ENCODE measurements around the gene TBCCD1.

TBCCD1 gene

DNA sequence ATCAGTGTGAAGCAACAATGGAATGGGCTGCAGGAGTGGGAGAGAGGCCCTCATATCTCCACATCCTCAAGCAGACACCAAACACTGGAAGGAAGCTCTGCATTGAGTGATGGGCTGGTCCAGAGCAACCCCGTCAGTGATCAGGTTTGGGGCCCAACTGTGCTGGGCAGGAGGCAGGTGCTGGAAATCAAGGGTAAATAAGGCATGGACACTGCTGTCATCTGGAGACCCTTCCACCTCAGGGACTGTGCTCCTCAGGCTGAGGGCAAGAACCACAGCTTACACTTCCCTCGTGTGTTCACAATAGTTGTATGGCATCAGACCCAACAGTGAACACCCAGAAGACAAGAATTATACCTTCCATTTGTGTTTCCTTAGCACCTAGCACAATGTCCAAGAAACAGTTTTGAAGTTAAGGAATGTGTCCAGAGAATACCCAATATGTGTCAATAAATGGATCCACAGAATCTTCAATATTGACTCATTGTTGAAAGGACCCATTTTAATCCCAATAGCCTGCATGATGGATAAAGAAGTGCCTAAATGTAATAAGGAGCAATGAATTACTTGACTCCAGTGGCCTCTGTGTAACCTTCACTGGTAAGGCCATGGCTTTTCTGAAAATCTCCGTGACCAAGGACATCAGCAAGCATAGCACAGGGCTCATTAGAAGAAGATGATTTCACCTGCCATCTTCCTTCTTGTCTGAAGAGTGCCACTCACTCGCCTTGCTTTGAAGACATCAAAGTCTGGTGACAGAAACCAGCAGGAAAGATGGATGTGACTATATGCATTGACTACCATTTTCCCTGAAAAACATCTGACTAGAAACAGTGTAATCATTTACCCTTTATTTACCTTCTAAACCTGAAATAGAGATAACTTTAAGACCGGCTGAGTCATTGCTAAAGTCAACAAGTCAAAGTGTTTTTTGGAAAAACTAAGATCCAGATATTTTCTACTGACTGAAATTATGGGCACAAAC lies 38.7 kb upstream of the TBCCD1 start:
- DNase-seq: no peak
- in situ Hi-C loops (cut with HindIII; ENCODE audit: low pct_ligation_motif_present, low sequenced_read_pairs): loop anchor here (25.0 kb wide), 1 partner anchor 206 kb away; the partner anchor contains the start of gene RFC4
- H3K27ac ChIP-seq: no peak overlapping the region
- no peaks in the 10 kb centered on the region for H3K36me3 ChIP-seq (replicated peaks)
- TF ChIP-seq, protein P1, sequence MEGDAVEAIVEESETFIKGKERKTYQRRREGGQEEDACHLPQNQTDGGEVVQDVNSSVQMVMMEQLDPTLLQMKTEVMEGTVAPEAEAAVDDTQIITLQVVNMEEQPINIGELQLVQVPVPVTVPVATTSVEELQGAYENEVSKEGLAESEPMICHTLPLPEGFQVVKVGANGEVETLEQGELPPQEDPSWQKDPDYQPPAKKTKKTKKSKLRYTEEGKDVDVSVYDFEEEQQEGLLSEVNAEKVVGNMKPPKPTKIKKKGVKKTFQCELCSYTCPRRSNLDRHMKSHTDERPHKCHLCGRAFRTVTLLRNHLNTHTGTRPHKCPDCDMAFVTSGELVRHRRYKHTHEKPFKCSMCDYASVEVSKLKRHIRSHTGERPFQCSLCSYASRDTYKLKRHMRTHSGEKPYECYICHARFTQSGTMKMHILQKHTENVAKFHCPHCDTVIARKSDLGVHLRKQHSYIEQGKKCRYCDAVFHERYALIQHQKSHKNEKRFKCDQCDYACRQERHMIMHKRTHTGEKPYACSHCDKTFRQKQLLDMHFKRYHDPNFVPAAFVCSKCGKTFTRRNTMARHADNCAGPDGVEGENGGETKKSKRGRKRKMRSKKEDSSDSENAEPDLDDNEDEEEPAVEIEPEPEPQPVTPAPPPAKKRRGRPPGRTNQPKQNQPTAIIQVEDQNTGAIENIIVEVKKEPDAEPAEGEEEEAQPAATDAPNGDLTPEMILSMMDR (IDR thresholded peaks at IDR 0.05; ENCODE audit: low read depth, low read length, missing control alignments): no peak
- no peak overlapping the region for H3K4me3 ChIP-seq (ENCODE audit: low read depth, low read length)
- no peaks in the 10 kb centered on the region for H3K27me3 ChIP-seq (replicated peaks)

DNA sequence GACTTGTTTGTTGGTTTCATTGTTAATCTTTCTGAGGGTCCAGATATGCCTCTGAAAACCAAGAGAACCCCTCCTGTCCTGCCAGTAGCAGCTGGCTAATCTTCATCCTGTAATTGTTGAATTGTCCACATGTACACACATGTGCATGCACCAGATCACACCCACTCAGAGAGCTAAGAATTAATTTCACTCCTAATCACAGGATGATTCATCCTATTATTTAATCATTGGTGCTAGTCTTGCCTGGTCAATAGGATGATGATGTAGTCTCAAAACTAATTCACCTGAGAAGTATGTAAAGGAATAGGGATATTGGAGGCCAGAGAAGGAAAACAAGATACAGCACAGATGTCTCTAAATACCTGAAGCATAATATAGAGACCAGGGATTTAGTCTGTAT lies 37.9 kb upstream of the TBCCD1 start:
- no peaks in the 10 kb centered on the region for H3K36me3 ChIP-seq (replicated peaks)
- no peak overlapping the region for H3K27ac ChIP-seq
- H3K4me3 ChIP-seq (ENCODE audit: low read depth, low read length): no peak overlapping the region
- in situ Hi-C loops (cut with HindIII; ENCODE audit: low pct_ligation_motif_present, low sequenced_read_pairs): loop anchor here (25.0 kb wide), 1 partner anchor 207 kb away; the partner anchor contains the start of gene RFC4
- H3K27me3 ChIP-seq (replicated peaks): no peaks in the 10 kb centered on the region
- no peak for DNase-seq
- TF ChIP-seq, protein P1 (IDR thresholded peaks at IDR 0.05; ENCODE audit: low read depth, low read length, missing control alignments): no peak

DNA sequence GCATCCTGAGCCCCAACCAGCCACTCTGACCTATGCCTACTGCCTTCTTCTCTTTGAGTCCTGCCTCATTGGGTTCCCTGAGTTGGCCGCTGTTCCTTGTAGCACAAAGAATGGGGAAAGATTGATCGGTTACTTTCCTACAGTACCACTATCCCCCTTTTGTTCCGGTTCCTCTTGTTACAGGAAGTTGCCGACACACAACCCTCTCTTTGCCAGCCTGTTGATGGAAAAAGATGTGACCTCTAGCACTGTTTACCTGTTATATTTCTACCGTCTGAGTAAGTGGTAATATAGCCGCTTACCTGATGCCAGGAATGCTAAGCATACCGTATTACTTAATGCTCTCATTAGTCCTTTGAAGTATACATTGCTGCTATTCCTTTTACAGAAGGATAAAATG lies 36.0 kb upstream of the TBCCD1 start:
- no peaks in the 10 kb centered on the region for H3K27me3 ChIP-seq (replicated peaks)
- H3K27ac ChIP-seq: no peak overlapping the region
- TF ChIP-seq, protein P1 (IDR thresholded peaks at IDR 0.05; ENCODE audit: low read depth, low read length, missing control alignments): no peak
- no peak overlapping the region for H3K4me3 ChIP-seq (ENCODE audit: low read depth, low read length)
- in situ Hi-C loops (cut with HindIII; ENCODE audit: low pct_ligation_motif_present, low sequenced_read_pairs): loop anchor here (25.0 kb wide), 1 partner anchor 209 kb away; the partner anchor contains the start of gene RFC4
- DNase-seq: no peak
- no peaks in the 10 kb centered on the region for H3K36me3 ChIP-seq (replicated peaks)

DNA sequence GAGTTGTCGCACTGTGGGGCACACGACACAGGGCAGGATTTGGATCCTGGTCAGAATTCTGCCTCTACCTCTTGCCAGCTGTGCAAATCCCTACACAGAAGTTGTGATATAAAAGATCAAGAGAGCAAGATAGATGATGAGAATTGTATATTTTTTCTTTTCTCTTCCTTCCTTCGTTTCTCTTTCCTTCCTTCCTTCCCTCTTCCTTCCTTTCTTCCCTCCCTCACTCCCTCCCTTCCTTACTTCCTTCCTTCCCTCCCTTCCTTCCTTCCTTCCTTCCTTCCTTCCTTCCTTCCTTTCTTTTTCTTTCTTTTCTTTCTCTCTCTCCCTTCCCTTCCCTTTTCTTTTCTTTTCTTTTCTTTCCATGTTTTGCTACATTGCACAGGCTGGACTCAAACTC lies 33.8 kb upstream of the TBCCD1 start:
- TF ChIP-seq, protein P1 (IDR thresholded peaks at IDR 0.05; ENCODE audit: low read depth, low read length, missing control alignments): no peak

DNA sequence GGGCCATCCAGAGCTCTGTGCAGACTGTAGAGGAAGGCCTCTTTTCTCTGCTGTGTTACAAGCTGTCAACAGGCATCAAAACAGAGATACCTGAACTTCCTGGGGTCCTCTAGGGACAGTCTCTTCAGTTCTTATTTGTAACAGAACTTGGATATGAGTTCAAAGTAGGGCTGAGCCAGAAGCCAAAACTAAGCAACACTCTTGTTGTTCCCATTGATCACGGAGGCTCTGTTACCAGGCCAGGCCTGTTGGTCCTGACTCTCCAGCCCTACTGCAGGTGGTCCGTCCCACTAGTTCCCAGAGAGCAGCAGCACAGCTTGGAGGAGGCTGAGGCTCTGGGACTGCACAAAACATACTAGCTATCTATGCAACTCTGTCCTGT lies 32.6 kb upstream of the TBCCD1 start:
- Histone ChIP-seq H3K36me3 (replicated peaks) (no peaks in the 10 kb centered on the region), H3K4me3 (ENCODE audit: low read depth, low read length) (no peak overlapping the region), H3K27ac (no peak overlapping the region), H3K27me3 (replicated peaks) (no peaks in the 10 kb centered on the region)
- in situ Hi-C loops (cut with HindIII; ENCODE audit: low pct_ligation_motif_present, low sequenced_read_pairs): loop anchor here (25.0 kb wide), 1 partner anchor 213 kb away; the partner anchor contains the start of gene RFC4
- no peak for DNase-seq
- TF ChIP-seq, protein P1 (IDR thresholded peaks at IDR 0.05; ENCODE audit: low read depth, low read length, missing control alignments): no peak

More for the DNA sequence above, 33.8 kb upstream of the TBCCD1 start:
- H3K27ac ChIP-seq: no peak overlapping the region
- H3K4me3 ChIP-seq (ENCODE audit: low read depth, low read length): no peak overlapping the region
- in situ Hi-C loops (cut with HindIII; ENCODE audit: low pct_ligation_motif_present, low sequenced_read_pairs): loop anchor here (25.0 kb wide), 1 partner anchor 211 kb away; the partner anchor contains the start of gene RFC4
- H3K36me3 ChIP-seq (replicated peaks): no peaks in the 10 kb centered on the region
- no peaks in the 10 kb centered on the region for H3K27me3 ChIP-seq (replicated peaks)
- DNase-seq: no peak
